Stimulated activated CD4-positive, alpha-beta T cell treated with anti-CD3 and anti-CD28 coated beads, Interleukin-12 subunit alpha, Interleukin-12 subunit beta, amount 100 ng/mL, for 48 hours (primary cell): ENCODE results near the gene ATAD5.
A peak's percentile ranks its signal among the peaks of the same experiment; 100 is the strongest.
"Not testable (repeated sequence)": the region's sequence is repeated elsewhere in the genome, so short reads cannot be mapped to it uniquely, and the experiment has no call there.

Experiments used
- DNase-seq, 3 donors: peaks; one replicate each; pipeline ENCODE4 v3.0.0-alpha.2; 2020; ENCODE audit warnings: low read depth in 2 of 3, low spot score in 1 of 3

The ATAD5 gene

GRCh38 chr17:30821871-30822723, 9.7 kb upstream of the ATAD5 start:
- no peak for DNase-seq

- not testable (repeated sequence) for DNase-seq
Observed at GRCh38 chr17:30822919-30823318, 8.8 kb upstream of the ATAD5 start.

- no peak for DNase-seq
Observed at GRCh38 chr17:30823421-30823820, 8.3 kb upstream of the ATAD5 start.

- no peak for DNase-seq
Observed at GRCh38 chr17:30824002-30824355, 7.8 kb upstream of the ATAD5 start.

- peak; percentile 75 to 88 (median 85) for DNase-seq
Observed at GRCh38 chr17:30824356-30825145, 7.2 kb upstream of the ATAD5 start, which contains the start of gene CRLF3. CRLF3 (minus strand) TSS chr17:30824692; CDS start chr17:30824651, 41 bp downstream.

- DNase-seq = no peak
Observed at GRCh38 chr17:30827082-30827481, 4.7 kb upstream of the ATAD5 start.

- no peak for DNase-seq
Observed at GRCh38 chr17:30829022-30829421, 2.7 kb upstream of the ATAD5 start.

- no peak for DNase-seq
Observed at GRCh38 chr17:30831257-30831656, 509 bp upstream of the ATAD5 start.

- DNase-seq = no peak
Observed at GRCh38 chr17:30832438-30833124, 815 bp downstream of the ATAD5 start.

GRCh38 chr17:30838202-30838807, 6.5 kb downstream of the ATAD5 start:
- no peak for DNase-seq

GRCh38 chr17:30840771-30841170, 9.0 kb downstream of the ATAD5 start:
- no peak for DNase-seq

- DNase-seq = no peak
Observed at GRCh38 chr17:30848021-30848420, 16.3 kb downstream of the ATAD5 start.

- DNase-seq = no peak
Observed at GRCh38 chr17:30854146-30854545, 22.4 kb downstream of the ATAD5 start.

GRCh38 chr17:30858556-30859250, 26.9 kb downstream of the ATAD5 start:
- no peak for DNase-seq

- DNase-seq = no peak
Observed at GRCh38 chr17:30864636-30865035, 32.9 kb downstream of the ATAD5 start.

- DNase-seq = no peak
Observed at GRCh38 chr17:30869005-30869404, 37.2 kb downstream of the ATAD5 start.

GRCh38 chr17:30886187-30886586, 54.4 kb downstream of the ATAD5 start:
- DNase-seq = no peak

- DNase-seq = no peak
Observed at GRCh38 chr17:30894236-30894635, 62.5 kb downstream of the ATAD5 start.

GRCh38 chr17:30897311-30897710, 65.5 kb downstream of the ATAD5 start:
- DNase-seq = no peak

GRCh38 chr17:30905742-30906100, 74.0 kb downstream of the ATAD5 start:
- DNase-seq = no peak
